NCI-H1417 treated with DMSO at 0.1 percent for 48 hours (cell line): ENCODE results near the gene KAZN.

Experiments
- DNase-seq: peaks from one replicate; lab custom pipeline; 2025; lab: John Stamatoyannopoulos, UW

The KAZN gene

DNA sequence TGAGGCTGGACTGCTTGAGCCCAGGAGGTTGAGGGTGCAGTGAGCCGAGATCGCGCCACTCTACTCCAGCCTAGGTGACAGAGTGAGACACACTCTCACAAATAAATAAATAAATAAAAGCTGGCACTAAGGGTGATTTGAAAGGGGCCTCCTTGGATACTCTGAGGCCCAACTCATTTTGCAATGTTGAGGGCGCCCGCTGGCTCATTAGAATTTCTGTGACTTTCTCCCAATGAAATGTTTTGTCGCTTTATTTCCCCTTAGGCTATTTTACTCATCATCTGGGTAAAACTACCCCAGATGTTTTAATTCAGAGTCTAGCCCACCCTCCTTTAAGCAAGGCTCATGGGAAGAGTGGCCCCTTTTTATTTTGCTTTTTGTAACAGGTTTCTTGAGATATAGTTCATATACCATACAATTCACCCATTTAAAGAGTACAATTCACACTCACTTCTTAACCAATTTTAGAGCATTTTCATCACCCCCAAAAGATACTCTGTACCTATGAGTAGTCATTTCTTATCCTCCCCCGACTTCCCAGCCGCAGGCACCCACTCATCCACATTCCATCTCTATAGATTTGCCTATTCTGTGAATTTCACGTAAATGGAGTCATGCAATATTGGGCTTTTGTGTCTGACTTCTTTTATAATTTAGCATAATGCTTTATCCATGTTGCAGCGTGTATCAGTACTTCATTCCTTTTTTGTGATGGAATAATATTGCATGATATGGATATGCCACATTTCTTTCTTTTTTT, 259.1 kb downstream of the KAZN start:
- no peak for DNase-seq

DNA sequence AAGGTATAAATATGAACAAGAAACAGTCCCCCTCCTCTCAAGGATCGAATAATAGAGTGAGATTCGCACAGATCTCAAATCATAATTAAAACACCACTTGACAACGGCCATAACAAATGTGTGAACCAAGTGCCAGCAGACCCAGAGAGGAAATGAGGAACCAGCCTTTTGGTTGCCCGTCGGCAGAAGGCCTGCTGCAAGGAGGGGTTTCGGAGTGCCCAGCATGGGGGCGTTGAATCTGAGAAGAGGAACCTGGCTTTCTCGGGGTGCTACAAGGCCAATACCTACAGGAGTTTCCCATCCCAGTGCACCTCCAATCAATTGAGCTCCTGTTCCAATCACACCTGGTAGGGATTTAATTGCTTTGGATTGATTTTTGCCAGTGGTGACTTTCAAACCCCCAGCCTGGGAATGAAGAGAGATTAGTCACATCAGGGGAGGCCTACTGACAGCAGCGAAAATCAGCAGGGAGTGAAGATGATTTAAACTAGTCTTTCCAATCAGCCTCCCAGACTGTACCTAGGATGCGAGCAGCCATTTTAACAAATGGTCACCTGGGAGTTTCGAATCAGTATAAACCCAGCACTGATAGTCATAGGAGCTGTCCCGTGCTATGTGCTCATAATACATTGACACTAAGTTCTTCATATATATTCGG, 263.8 kb downstream of the KAZN start:
- DNase-seq = no peak

DNA sequence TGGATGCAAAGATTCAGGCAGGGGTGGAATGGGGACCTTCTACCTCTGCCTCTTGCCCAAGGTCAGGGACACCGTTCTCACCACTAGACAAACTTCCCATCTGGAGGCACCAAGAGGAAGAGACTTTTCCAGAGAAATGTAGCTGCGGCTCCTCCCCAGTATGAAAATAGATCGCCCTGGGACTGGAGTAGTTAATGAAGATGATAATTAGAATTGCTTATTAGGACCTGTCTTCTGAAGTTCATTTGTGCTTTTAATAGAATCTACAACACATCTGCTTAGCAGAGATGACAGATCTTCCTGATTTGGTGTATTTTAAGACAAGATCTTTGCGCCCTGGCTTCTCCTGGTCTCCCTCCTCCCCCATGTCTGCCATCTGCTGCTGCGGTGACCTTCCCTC, 266.6 kb downstream of the KAZN start:
- DNase-seq = no peak

GRCh38 chr1:14866911-14867612, 268.6 kb downstream of the KAZN start:
- no peak for DNase-seq

DNA sequence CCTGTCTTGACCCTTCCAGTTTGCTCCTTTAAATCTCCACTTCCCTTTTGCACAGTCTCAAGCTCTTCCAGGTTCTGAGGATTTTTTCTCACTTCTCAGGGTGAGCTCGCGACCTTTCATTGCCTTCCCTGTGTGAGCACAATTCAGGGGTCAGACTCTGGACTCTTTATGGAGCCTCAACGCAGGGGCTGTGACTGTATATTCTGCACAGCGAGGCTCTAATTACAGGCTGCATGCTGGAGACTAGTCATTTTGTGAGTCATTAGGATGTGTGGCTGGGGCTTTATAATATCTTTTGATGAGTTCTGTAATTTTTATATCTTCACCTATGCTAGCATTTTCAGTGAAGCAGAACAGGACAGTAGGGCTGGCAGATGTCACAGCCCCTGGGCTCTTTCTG, 270.7 kb downstream of the KAZN start:
- DNase-seq = no peak

GRCh38 chr1:14871218-14871970, 272.9 kb downstream of the KAZN start:
- no peak for DNase-seq

DNA sequence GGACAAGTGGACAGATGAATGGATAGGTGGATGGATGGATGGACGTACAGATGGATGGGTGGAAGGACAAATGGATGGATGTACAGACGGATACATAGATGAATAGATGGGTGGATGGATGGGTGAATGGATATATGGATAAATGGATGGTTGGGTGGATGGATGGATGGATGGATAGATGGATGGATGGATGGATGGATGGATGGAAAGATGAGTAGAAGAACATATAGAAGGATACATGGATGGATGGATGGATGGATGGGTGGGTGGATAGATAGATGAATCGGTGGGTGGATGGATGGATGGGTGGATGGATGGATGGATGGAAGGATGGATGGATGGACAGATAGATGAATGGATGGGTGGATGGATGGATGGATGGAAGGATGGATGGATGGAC, 274.3 kb downstream of the KAZN start:
- no peak for DNase-seq

- DNase-seq = no peak
These were observed 275.2 kb downstream of the KAZN start for GRCh38 chr1:14873677-14874076.

DNA sequence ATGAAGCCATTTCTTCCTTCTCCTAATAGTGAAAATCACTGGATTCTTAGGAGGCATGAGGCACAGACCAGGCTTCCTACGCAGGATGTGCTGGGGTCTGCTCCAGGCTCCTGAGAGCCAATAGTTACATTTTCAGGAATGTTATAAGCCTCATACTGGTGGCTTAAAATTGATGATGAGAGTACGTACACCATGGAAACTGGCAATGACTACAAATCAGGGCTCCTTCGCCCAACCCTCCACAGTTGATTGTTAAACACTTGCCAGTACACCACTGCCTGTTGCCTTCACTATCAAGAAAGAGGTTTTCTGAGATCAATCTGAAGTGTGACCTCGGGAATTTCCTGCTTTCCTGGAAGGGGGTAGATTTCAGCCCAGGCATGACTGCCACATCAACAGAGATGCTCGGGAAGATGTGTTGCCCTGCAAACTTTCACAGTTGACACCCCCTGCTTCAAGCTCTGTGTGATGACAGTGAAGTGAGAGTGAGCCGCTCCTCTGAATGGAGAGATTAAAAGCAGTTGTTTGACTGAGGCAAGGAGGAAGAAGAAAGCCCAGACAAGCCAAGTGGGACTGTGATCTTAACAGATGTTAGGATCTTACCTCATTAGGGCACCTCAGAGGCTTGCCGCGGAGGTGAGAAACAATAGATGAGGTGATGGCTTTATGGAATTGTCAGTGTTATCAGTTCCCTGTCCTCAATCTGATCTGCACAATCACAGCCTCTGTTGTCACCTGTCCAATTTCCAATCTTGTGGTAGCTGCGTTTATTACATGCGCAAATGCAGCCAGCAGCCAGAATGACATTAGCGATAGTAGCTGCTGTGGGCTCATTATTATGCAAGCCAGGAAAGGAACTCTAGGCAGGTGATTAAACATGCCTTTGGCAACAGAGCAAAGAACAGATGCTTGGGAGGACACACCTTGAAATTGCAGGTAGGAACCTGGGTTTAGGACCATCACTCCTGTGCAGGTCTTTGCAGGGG, 277.3 kb downstream of the KAZN start:
- peak; percentile 34 for DNase-seq

DNA sequence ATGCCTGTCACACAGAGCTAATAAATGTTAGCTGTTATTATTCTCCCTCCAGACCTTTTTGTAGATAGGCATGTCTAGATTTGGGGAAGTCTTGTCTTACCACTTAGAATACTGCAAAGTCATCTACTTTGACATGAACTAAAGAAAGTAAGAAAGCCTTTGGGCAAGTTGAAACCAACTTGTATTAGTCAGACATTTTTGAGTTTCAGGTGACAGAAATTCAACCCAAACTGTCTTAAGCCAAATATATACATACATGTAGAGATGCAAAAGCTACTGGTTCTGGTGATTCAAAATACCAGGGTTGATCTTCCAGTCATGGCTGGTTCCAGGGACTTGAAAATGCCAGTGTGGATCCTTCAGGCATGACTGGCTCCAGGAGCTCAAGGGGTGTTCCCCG, 278.3 kb downstream of the KAZN start:
- DNase-seq = no peak

DNA sequence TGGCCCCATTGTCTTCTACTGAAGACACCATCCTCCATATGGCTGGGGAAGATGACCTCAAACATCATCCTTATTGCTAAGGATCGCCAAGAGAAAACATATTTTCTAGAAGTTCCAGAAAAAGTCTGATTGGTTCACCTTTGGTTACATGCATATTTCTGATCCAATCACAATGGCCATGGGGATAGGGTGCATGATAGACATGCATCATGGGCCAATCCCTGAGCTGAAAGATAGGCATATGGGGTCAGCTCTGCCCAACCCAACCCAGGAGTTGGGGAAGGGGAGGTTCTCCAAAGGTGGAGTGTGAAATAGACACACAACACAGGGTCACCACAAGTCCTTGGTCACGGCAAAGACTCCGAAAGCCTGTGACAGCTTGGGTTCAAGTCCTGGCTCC, 278.7 kb downstream of the KAZN start:
- DNase-seq = no peak

DNA sequence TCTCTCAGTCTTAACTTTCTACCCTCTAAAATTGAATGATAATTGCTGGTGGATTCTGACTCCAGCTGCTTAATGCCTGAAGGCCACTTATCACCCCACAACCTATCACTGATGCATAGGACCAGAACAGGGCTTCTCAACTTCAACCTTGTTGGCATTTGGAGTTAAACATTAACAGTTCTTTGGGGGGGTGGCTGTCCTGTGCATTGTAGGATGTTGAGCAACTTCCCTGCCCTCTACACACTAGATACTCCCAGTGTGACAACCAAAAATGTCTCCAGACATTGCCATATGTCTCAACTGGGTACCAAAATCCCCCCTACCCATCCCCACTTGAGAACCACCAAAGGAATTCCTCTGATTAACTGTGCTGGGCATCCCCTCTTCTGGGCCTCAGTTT, 279.6 kb downstream of the KAZN start:
- DNase-seq = no peak

DNA sequence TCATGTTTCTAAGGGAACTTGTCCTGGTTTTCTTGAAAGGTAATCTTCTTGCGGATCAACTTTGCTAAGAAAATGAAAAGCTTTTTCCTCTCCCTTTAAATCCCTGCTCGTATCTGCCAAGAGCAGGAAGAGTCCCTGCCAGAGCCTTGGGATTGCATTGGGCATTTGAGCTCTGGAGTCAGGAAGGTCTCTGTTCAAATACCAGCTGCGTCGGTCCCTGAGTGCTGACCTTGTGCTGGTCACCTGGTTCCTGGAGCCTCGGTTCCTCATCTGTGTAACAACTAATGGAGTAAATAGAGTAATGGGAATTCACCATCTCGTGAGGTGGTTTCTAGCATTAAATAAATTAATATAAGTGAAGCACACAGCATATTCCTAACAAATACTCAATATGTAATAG, 280.5 kb downstream of the KAZN start:
- no peak for DNase-seq

DNA sequence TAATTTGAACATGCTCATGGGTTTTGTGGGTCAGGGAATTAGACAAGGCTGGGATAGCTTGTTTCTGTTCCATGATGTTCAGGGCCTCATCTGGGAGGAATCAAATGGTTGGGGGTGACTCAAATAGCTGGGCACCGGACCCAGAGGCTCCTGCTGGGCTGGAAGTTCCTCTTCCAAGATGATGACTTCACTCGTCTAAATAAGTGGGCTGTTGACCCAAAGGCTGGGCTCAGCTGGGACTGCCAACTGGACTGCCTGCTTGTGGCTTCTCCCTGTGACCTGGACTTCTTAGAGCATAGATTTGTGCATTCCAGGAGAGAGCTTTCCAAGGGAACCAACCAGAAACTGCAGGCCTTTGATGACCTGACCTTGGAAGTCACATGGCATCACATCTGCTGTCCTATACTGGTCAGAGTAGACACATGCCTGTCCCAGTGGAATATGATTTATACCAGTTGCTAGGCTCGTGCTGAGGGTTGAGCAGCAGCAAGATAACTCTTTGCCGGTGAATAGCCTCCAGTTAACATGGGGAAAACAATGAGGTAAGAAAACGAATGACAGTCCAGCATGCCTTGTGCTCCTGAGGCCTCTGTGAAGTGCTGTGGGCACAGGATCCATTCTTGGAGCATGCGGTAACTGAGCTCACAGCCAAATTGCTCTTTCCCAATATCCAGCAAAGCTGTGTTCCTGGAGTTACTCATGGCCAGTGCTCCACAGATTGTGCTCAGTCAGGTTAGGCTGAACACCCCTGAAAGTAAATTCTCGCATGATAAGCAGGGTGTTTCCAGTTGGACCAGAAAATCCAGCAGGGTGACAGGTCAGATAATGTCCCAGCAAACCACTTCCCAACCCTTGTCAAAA, 282.2 kb downstream of the KAZN start:
- no peak for DNase-seq

DNA sequence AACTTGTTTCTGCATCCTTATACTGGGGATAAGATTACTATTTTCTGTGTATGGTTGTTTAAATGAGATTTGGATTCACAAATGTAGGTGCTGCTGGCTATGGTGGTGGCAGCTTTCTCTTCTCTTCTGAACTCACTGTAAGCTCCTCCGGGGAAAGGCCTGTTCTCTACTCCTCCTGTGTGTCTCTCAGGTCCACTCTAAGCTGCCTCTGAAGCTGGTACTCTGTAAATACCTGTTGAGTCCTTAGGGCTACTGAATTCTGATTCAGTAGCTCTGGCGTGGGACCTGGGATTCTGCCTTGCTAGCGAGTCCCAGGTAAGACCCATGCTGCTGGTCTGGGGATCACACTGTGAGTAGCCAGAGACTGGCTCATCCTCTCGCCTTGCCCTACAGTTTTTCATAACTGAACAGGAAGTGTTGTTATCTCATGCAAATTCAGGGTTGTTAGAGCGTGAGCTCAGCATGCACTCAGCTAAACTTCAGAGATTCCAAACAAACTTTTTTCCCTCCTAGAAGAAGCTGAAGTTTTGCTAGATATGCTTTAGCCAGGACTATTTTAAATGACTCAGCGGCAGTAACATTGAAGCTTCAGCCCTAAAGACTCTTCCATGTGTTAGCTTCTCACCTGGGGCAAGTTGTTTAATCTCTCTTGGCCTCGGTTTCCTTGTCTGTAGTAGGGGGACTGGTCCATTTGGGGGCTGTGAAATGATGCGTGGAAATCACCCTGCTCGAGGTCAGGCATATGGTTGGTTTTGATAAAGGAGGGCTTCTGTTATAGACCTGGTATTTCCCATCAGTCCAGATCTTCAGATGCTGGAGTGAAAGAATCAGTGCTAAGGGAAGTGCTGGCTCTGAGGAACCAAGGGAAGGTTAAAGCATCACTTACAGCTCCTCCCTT, 283.5 kb downstream of the KAZN start:
- no peak for DNase-seq

DNA sequence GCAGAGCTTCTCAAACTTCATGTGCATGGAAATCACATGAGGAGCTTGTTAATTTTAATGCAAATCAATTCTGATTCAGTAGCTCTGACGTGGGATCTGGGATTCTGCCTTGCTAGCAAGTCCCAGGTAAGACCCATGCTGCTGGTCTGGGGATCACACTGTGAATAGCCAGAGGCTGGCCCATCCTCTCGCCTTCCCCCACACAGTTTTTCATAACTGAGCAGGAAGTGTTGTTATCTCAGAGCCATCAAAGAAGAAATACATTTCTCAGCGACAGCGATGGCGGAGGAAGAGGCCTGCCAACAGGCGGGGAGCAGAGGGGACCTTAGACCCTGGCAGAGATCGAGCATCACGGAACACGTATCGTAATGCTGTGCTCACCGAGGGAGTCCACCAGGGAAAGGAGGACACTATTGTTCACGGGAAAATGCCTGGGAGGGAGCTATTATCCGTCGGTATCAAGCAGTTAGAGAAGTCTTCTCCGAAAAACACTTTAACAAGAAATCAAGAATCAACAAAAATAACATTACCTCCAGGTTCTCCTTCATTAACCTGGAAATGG, 286.2 kb downstream of the KAZN start:
- DNase-seq = no peak

DNA sequence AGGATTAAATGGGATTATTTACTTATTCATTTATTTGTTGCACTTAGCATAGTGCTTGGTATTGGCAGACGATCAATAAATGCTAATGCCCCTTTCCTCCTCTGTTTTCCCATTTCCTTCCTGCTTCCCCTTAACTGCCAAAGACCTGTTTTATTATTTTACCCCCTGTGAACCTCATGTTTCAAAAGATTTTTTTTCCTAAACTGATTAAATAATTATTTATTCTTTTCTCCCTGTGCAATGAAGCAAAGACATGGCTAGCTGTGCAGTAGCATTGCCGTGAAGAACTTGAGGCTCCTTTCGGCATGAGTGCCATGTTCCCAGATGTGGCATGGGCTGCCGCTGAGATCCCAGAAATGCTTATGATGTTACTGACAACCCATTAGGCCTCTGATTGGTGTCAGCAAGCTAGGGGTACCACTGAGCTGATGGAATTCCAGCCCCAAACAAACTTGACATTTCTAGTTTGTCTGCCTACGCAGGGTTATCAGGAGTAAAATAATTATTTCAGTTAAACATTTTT, 288.6 kb downstream of the KAZN start:
- DNase-seq = no peak

DNA sequence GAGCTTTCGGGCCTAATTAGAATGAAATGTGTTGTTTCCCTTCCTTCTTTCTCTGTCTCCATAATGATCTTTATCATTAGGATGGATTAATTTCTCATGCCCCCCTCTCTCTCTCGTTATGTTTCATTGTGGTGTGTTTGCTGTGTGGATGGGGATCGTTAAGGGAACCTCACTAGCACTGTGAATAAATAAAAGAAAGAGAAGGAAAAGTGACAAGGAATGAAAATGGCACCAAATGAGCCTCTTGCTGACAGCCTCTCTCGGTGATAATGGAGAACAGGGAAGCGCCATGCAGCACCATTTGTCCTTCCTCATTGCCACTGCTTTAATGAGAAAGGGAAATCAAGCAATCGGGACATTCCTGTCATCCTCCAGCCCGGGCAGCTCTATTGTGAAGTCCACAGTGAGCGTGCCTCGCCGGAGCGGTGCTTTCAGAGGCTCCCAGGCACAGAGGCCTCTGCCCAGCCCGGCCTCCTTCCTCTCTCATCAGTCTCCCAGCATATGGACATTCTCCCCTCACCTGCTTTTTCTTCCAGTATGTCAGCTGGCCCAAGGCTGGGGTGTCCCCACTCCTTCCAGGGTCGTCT, 289.4 kb downstream of the KAZN start:
- DNase-seq = no peak
